HCT116 (cell line): Measurements from ENCODE around the gene PAM16. TPM values are rescaled to one million over a fixed set of nuclear protein-coding genes. Genes with fewer than 3 reads are reported as not detected.

Experiments
- ATAC-seq: fragments of 200-7000 bp; cut with Tn5 transposase; 2 replicates; pipeline ENCODE4 v1.9.1; 2020; ENCODE audit warnings: mild to moderate bottlenecking, moderate library complexity
- BruUV-seq: library from RNA; stranded (reverse); fragments of 400-500 nt; replicated peaks from 2 replicates; lab custom pipeline; 2021; lab: Mats Ljungman, UMichigan
- CTCF ChIA-PET: fragments of 300-600 bp; sonication (Branson Sonifier 250); formaldehyde crosslinking; loops from one replicate; lab custom pipeline; 2021; ENCODE audit warnings: antibody characterized with exemption; lab: Charles Lee
- POLR2A ChIA-PET: fragments of 300-600, 350-600 bp; sonication (Branson Sonifier 250); formaldehyde crosslinking; loops from one replicate; lab custom pipeline; 2021; ENCODE audit warnings: antibody characterized with exemption; lab: Charles Lee
- RAD21 ChIA-PET, 2 experiments: fragments of 300-600 bp; sonication (Branson Sonifier 250); formaldehyde crosslinking; loops; one replicate each; lab custom pipeline; 2023; ENCODE audit warnings: low total read pairs in 2 of 2; ENCODE audit not compliant: uncharacterized antibody in 2 of 2, unreplicated experiment in 2 of 2, low non-redundant PET in 1 of 2; lab: Charles Lee
- DNase-seq: peaks from one replicate; pipeline ENCODE4 v3.0.0-alpha.2; 2010; ENCODE audit warnings: low read depth, low spot score
- H2AFZ ChIP-seq: fragments of 200-600 bp; shearing (Covaris generic), sonication (generic); 2 replicates; pipeline ENCODE4 v1.6.1; 2017; ENCODE audit warnings: low read depth, mixed run types, mixed read lengths, antibody characterized with exemption, low read length; ENCODE audit not compliant: poor library complexity, severe bottlenecking
- H3K27ac ChIP-seq: 2 replicates; pipeline ENCODE4 v1.5.1; 2012; ENCODE audit warnings: low read depth, low read length
- H3K27me3 ChIP-seq: fragments of 200-600 bp; sonication (generic); 2 replicates; pipeline ENCODE4 v1.6.1; 2016; ENCODE audit warnings: mixed run types, low read length, mixed read lengths; ENCODE audit not compliant: insufficient read depth
- H3K36me3 ChIP-seq, 2 experiments: fragments of 200-500 bp in 1 of 2; fragments of 200-600 bp in 1 of 2; sonication (Bioruptor generic) in 1 of 2; sonication (generic) in 1 of 2; 2 replicates each; pipeline versions ENCODE4 v1.5.1 to v1.6.1; 2014 to 2016; ENCODE audit warnings: low read length in 2 of 2, inconsistent platforms in 1 of 2, mixed read lengths in 1 of 2, mixed run types in 1 of 2; ENCODE audit not compliant: insufficient read depth in 2 of 2, control insufficient read depth in 1 of 2
- H3K4me1 ChIP-seq, 2 experiments: fragments of 200-600 bp in 1 of 2; sonication (generic) in 1 of 2; 2 replicates each; pipeline versions ENCODE4 v1.5.1 to v1.6.1; 2012 to 2017; ENCODE audit warnings: low read length in 2 of 2, inconsistent platforms in 1 of 2, mild to moderate bottlenecking in 1 of 2, mixed read lengths in 1 of 2, mixed run types in 1 of 2, moderate library complexity in 1 of 2; ENCODE audit not compliant: insufficient read depth in 2 of 2, control insufficient read depth in 1 of 2
- H3K4me2 ChIP-seq: fragments of 200-600 bp; sonication (generic); 2 replicates; pipeline ENCODE4 v1.6.1; 2017; ENCODE audit warnings: mixed run types, low read length, mixed read lengths
- H3K4me3 ChIP-seq, 2 experiments: fragments of 200-600 bp in 1 of 2; sonication (generic) in 1 of 2; replicated peaks in 1 of 2; 2 replicates each; pipeline ENCODE4 v1.5.1; 2011 to 2016; ENCODE audit warnings: low read length in 2 of 2, control low read depth in 1 of 2, low read depth in 1 of 2, mild to moderate bottlenecking in 1 of 2, mixed read lengths in 1 of 2, mixed run types in 1 of 2
- H3K79me2 ChIP-seq: fragments of 200-600 bp; sonication (generic); 2 replicates; pipeline ENCODE4 v1.6.1; 2017; ENCODE audit warnings: mild to moderate bottlenecking, mixed run types, low read length, moderate library complexity, mixed read lengths; ENCODE audit not compliant: insufficient read depth
- H3K9ac ChIP-seq: fragments of 200-600 bp; sonication (generic); 2 replicates; pipeline ENCODE4 v1.6.1; 2016; ENCODE audit warnings: low read length, mixed read lengths
- H3K9me2 ChIP-seq: fragments of 200-600 bp; sonication (generic), shearing (Covaris generic); 2 replicates; pipeline ENCODE4 v1.6.1; 2017; ENCODE audit warnings: mixed run types, mild to moderate bottlenecking, moderate library complexity; ENCODE audit not compliant: insufficient read depth
- H3K9me3 ChIP-seq, 2 experiments: fragments of 200-500 bp in 1 of 2; fragments of 200-600 bp in 1 of 2; sonication (Bioruptor generic) in 1 of 2; sonication (generic) in 1 of 2; 2 replicates each; pipeline ENCODE4 v1.6.1; 2014 to 2017; ENCODE audit warnings: low read length in 2 of 2, mixed read lengths in 2 of 2, inconsistent platforms in 1 of 2, low read depth in 1 of 2, mild to moderate bottlenecking in 1 of 2, mixed run types in 1 of 2, moderate library complexity in 1 of 2; ENCODE audit not compliant: control insufficient read depth in 1 of 2, insufficient read depth in 1 of 2
- H4K20me1 ChIP-seq: fragments of 200-600 bp; sonication (generic), shearing (Covaris generic); 2 replicates; pipeline ENCODE4 v1.6.1; 2017; ENCODE audit warnings: mixed run types, mild to moderate bottlenecking, moderate library complexity; ENCODE audit not compliant: insufficient read depth
- CBX3 ChIP-seq: IDR thresholded peaks from 2 replicates; pipeline ENCODE4 v1.6.1; 2012; ENCODE audit warnings: low read depth
- CEBPB ChIP-seq: IDR thresholded peaks from 2 replicates; pipeline ENCODE4 v1.6.1; 2012; ENCODE audit warnings: low read depth
- EGR1 ChIP-seq: IDR thresholded peaks from 2 replicates; pipeline ENCODE4 v1.6.1; 2012; ENCODE audit warnings: low read depth
- ELF1 ChIP-seq: IDR thresholded peaks from 2 replicates; pipeline ENCODE4 v1.6.1; 2012; ENCODE audit warnings: low read depth, borderline replicate concordance
- EZH2 ChIP-seq: fragments of 200-600 bp; sonication (generic); IDR thresholded peaks from 2 replicates; pipeline ENCODE4 v1.6.1; 2017; ENCODE audit warnings: antibody characterized with exemption, mixed run types
- EZH2phosphoT487 ChIP-seq: fragments of 200-600 bp; IDR thresholded peaks from 2 replicates; pipeline ENCODE4 v1.6.1; 2018; ENCODE audit warnings: antibody characterized with exemption, borderline replicate concordance
- FOSL1 ChIP-seq: IDR thresholded peaks from 2 replicates; pipeline ENCODE4 v1.6.1; 2012; ENCODE audit warnings: low read depth
- JUND ChIP-seq: IDR thresholded peaks from 2 replicates; pipeline ENCODE4 v1.6.1; 2012
- POLR2A ChIP-seq: IDR thresholded peaks from 2 replicates; pipeline ENCODE4 v1.7.0; 2011; ENCODE audit warnings: borderline replicate concordance; ENCODE audit not compliant: insufficient read depth, insufficient read length; ENCODE audit errors: extremely low read depth
- POLR2AphosphoS5 ChIP-seq: IDR thresholded peaks from 2 replicates; pipeline ENCODE4 v1.6.1; 2011; ENCODE audit warnings: mild to moderate bottlenecking, low read depth, low read length, moderate library complexity
- RAD21 ChIP-seq: IDR thresholded peaks from 2 replicates; pipeline ENCODE4 v1.6.1; 2012; ENCODE audit warnings: low read depth, mild to moderate bottlenecking
- SIN3A ChIP-seq: IDR thresholded peaks from 2 replicates; pipeline ENCODE4 v1.6.1; 2012; ENCODE audit warnings: low read depth
- SP1 ChIP-seq: IDR thresholded peaks from 2 replicates; pipeline ENCODE4 v1.6.1; 2012; ENCODE audit warnings: low read depth
- SRF ChIP-seq: IDR thresholded peaks from 2 replicates; pipeline ENCODE4 v1.6.1; 2012; ENCODE audit warnings: low read depth
- TCF7L2 ChIP-seq: IDR thresholded peaks from 2 replicates; pipeline ENCODE4 v1.7.0; 2011; ENCODE audit warnings: borderline replicate concordance, inconsistent platforms; ENCODE audit not compliant: insufficient read depth, insufficient read length; ENCODE audit errors: extremely low read depth
- YY1 ChIP-seq: IDR thresholded peaks from 2 replicates; pipeline ENCODE4 v1.6.1; 2011; ENCODE audit warnings: low read length, low read depth, moderate library complexity, mild to moderate bottlenecking; ENCODE audit not compliant: insufficient replicate concordance; ENCODE audit errors: extremely low read depth
- ZFX ChIP-seq: fragments of 450-650 bp; IDR thresholded peaks from 2 replicates; pipeline ENCODE4 v1.6.1; 2017
- ZNF274 ChIP-seq: fragments of 200-500 bp; sonication (Bioruptor generic); IDR thresholded peaks from 2 replicates; pipeline ENCODE4 v1.6.1; 2014; ENCODE audit warnings: mild to moderate bottlenecking, low read depth, low read length, inconsistent platforms
- intact Hi-C: fragments of 100-400 bp; cut with micrococcal nuclease; formaldehyde crosslinking; loops from 2 replicates; pipeline ENCODE4 v1.10.0; 2022
- total RNA-seq: library from RNA; stranded (reverse); gene quantifications from one replicate; pipeline ENCODE4 v1.2.1, GENCODE V29; 2021; ENCODE audit not compliant: unreplicated experiment
- TF ChIP-seq, protein P1 (sequence below): IDR thresholded peaks from 2 replicates; pipeline ENCODE4 v1.6.1; 2011; ENCODE audit warnings: mild to moderate bottlenecking, low read length, moderate library complexity; ENCODE audit not compliant: insufficient replicate concordance; ENCODE audit errors: extremely low read depth
- TF ChIP-seq, protein P2 (sequence below), 3 experiments: fragments of 200-600 bp in 1 of 3; sonication (generic) in 1 of 3; IDR thresholded peaks in 2 of 3; conservative IDR thresholded peaks in 1 of 3; 2 replicates each; pipeline ENCODE4 v1.5.1; 2012 to 2017; ENCODE audit warnings: low read depth in 2 of 3, low read length in 2 of 3, antibody characterized with exemption in 1 of 3, borderline replicate concordance in 1 of 3, control low read depth in 1 of 3, mild to moderate bottlenecking in 1 of 3, mixed read lengths in 1 of 3, mixed run types in 1 of 3, moderate library complexity in 1 of 3; ENCODE audit not compliant: insufficient read depth in 1 of 3
- TF ChIP-seq, protein P3 (sequence below): IDR thresholded peaks from 2 replicates; pipeline ENCODE4 v1.6.1; 2012
- TF ChIP-seq, protein P4 (sequence below): IDR thresholded peaks from 2 replicates; pipeline ENCODE4 v1.6.1; 2012

PAM16 gene
- total RNA-seq, 1 experiment from 2014 or later = 102 TPM

DNA sequence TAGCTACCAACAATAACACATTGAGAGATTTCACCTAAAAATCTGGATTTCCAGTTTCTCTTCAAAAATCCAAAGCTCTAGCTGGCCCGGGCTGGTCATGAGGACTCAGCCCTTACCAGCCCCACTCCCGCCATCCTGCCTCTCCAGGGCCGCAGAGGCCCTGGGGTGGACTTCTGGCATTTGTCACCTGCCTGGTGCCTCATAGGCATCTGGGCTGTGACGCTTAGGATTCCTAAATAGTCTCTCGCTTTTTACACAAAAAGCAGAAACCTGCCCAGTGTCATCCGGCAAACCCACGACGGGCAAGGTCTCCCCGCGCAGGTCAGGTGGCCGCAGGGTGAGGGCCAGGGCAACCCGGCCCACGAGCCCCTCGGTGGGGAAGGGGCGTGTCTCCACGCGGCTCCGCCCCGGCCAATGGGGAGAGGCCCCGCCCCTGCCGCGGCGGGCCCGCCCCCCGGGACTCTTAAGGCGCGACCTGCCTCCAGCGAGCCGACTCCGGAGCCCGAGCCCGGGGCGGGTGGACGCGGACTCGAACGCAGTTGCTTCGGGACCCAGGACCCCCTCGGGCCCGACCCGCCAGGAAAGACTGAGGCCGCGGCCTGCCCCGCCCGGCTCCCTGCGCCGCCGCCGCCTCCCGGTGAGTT, 20.4 kb upstream of the PAM16 start, which contains the start of gene VASN:
Gene VASN (plus strand): TSS at position 492 of the 644 bp plus-strand sequence. CDS start 9,030 bp downstream, outside the sequence.
- DNase-seq (peak; percentile 40), ATAC-seq (peak; percentile 83)
- CTCF ChIA-PET = interaction anchor here (0.7 kb wide), 1 partner anchor 31 kb away, joined by 3 read pairs; no protein-coding TSS in a partner anchor
- Histone ChIP-seq H3K79me2 (peaks cover 17% of the 10 kb centered on the region; the same call in 1 of the 2 replicates), H3K9ac (peak within 1 kb of the TSS; percentile 70), H3K36me3 (no peaks in the 10 kb centered on the region), H3K9me2 (no peaks in the 10 kb centered on the region), H3K9me3 (no peaks in the 10 kb centered on the region), H3K27me3 (no peaks in the 10 kb centered on the region), H3K4me1 (peaks cover 44 to 83% of the 10 kb centered on the region in 2 experiments), H4K20me1 (no peaks in the 10 kb centered on the region), H3K4me2 (peak within 1 kb of the TSS; percentile 99), H3K27ac (peak within 1 kb of the TSS; percentile 72; the same call in 1 of the 2 replicates), H3K4me3 (peak within 1 kb of the TSS; percentile 58 to 80), H2AFZ (no peak within 1 kb of the TSS)
- intact Hi-C loops = no loop called here
- BruUV-seq = no TSS peak
- RAD21 ChIA-PET = no interaction called here
- POLR2A ChIA-PET = no interaction called here
- TF ChIP-seq EGR1 (no peak), POLR2AphosphoS5 (peak; percentile 98), YY1 (peak; percentile 25), CBX3 (no peak), ZNF274 (no peak), EZH2 (no peak), CEBPB (no peak), SP1 (peak; percentile 27; the same call in 1 of the 2 replicates), SIN3A (no peak), FOSL1 (no peak), RAD21 (no peak), JUND (no peak), POLR2A (peak; percentile 86), ELF1 (no peak), TCF7L2 (no peak), SRF (no peak), EZH2phosphoT487 (no peak), ZFX (no peak)
- TF ChIP-seq, protein P1, sequence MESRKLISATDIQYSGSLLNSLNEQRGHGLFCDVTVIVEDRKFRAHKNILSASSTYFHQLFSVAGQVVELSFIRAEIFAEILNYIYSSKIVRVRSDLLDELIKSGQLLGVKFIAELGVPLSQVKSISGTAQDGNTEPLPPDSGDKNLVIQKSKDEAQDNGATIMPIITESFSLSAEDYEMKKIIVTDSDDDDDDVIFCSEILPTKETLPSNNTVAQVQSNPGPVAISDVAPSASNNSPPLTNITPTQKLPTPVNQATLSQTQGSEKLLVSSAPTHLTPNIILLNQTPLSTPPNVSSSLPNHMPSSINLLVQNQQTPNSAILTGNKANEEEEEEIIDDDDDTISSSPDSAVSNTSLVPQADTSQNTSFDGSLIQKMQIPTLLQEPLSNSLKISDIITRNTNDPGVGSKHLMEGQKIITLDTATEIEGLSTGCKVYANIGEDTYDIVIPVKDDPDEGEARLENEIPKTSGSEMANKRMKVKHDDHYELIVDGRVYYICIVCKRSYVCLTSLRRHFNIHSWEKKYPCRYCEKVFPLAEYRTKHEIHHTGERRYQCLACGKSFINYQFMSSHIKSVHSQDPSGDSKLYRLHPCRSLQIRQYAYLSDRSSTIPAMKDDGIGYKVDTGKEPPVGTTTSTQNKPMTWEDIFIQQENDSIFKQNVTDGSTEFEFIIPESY = no peak
- TF ChIP-seq, protein P2, sequence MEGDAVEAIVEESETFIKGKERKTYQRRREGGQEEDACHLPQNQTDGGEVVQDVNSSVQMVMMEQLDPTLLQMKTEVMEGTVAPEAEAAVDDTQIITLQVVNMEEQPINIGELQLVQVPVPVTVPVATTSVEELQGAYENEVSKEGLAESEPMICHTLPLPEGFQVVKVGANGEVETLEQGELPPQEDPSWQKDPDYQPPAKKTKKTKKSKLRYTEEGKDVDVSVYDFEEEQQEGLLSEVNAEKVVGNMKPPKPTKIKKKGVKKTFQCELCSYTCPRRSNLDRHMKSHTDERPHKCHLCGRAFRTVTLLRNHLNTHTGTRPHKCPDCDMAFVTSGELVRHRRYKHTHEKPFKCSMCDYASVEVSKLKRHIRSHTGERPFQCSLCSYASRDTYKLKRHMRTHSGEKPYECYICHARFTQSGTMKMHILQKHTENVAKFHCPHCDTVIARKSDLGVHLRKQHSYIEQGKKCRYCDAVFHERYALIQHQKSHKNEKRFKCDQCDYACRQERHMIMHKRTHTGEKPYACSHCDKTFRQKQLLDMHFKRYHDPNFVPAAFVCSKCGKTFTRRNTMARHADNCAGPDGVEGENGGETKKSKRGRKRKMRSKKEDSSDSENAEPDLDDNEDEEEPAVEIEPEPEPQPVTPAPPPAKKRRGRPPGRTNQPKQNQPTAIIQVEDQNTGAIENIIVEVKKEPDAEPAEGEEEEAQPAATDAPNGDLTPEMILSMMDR (IDR thresholded peaks at IDR 0.05 in 2 of 3, conservative IDR thresholded peaks at IDR 0.05 in 1 of 3; ENCODE audit: borderline replicate concordance in 1 of 3, insufficient read depth in 1 of 3, low read depth in 2 of 3, low read length in 2 of 3) = no peak
- TF ChIP-seq, protein P3, sequence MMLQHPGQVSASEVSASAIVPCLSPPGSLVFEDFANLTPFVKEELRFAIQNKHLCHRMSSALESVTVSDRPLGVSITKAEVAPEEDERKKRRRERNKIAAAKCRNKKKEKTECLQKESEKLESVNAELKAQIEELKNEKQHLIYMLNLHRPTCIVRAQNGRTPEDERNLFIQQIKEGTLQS = no peak
- TF ChIP-seq, protein P4, sequence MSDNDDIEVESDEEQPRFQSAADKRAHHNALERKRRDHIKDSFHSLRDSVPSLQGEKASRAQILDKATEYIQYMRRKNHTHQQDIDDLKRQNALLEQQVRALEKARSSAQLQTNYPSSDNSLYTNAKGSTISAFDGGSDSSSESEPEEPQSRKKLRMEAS = peak; percentile 29; the same call in 1 of the 2 replicates
